ENCODE data around the gene ZNF527. TPM values are rescaled to one million over a fixed set of nuclear protein-coding genes. Genes with fewer than 3 reads are reported as not detected.

ZNF527 gene
- polyA plus RNA-seq, 2 of the 4 experiments (the other 2 are of a cell fraction): 4.1 to 8.2 TPM

DNA sequence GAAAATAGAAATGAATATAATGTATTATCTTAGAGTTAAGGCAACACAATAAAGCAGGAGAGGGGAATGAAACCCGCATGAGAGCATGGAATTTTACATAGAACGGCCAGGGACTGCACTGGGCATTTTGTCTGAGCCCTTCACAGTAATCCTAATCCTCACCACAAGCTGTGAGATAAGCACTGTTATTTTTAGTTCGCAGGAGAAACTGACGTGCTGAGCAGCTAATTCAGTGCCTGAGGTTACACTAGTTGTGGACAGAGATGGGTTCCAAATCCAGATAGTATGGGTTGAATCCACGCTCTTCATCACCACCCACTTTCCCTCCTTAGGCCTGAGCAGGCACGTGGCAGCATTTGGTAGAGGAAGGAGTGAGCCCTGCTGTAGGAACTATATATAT lies 24.8 kb upstream of the ZNF527 start:
- Histone ChIP-seq H3K27ac (no peak overlapping the region), H3K9me3 (peaks cover 65% of the 10 kb centered on the region), H3K4me2 (no peak overlapping the region), H3K4me1 (no peaks in the 10 kb centered on the region), H3K4me3 (no peak overlapping the region)
- no peak for DNase-seq (ENCODE audit: low read depth in 1 of 2, low spot score in 1 of 2)
- WGBS (ENCODE audit: missing lambda C conversion rate): 76% methylated on average over 6 of the region's 6 CpGs
- POLR2A ChIA-PET: no interaction called here
- CTCF ChIA-PET: interaction anchor here (1.6 kb wide), 1 partner anchor 16 kb away, joined by 4 read pairs; no protein-coding TSS in a partner anchor
- TF ChIP-seq PHF8 (IDR thresholded peaks at IDR 0.05; ENCODE audit: borderline replicate concordance, low read depth) (no peak), ZNF302 (CRISPR knock-in tag; IDR thresholded peaks at IDR 0.05) (no peak), RCOR1 (IDR thresholded peaks at IDR 0.05; ENCODE audit: low read depth, low read length) (no peak), RNF2 (IDR thresholded peaks at IDR 0.05; ENCODE audit: borderline replicate concordance, low read depth) (no peak), MAZ (IDR thresholded peaks at IDR 0.05; ENCODE audit: borderline replicate concordance, low read depth, low read length) (no peak), NR3C1 (IDR thresholded peaks at IDR 0.05) (no peak), KDM1A (IDR thresholded peaks at IDR 0.05; ENCODE audit: low read depth) (no peak), ZSCAN20 (CRISPR knock-in tag; IDR thresholded peaks at IDR 0.05) (no peak), FOSL2 (IDR thresholded peaks at IDR 0.05) (no peak), FOSL2 (CRISPR knock-in tag; IDR thresholded peaks at IDR 0.05) (no peak), EHMT2 (IDR thresholded peaks at IDR 0.05; ENCODE audit: low read depth) (no peak), BHLHE40 (IDR thresholded peaks at IDR 0.05; ENCODE audit: low read depth, low read length) (no peak), MAFK (IDR thresholded peaks at IDR 0.05; ENCODE audit: partially characterized antibody) (no peak), RAD21 (conservative IDR thresholded peaks at IDR 0.05 in 1 of 2, IDR thresholded peaks at IDR 0.05 in 1 of 2) (no peak)
- TF ChIP-seq, protein P1, sequence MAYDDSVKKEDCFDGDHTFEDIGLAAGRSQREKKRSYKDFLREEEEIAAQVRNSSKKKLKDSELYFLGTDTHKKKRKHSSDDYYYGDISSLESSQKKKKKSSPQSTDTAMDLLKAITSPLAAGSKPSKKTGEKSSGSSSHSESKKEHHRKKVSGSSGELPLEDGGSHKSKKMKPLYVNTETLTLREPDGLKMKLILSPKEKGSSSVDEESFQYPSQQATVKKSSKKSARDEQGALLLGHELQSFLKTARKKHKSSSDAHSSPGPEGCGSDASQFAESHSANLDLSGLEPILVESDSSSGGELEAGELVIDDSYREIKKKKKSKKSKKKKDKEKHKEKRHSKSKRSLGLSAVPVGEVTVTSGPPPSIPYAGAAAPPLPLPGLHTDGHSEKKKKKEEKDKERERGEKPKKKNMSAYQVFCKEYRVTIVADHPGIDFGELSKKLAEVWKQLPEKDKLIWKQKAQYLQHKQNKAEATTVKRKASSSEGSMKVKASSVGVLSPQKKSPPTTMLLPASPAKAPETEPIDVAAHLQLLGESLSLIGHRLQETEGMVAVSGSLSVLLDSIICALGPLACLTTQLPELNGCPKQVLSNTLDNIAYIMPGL (CRISPR knock-in tag; IDR thresholded peaks at IDR 0.05; ENCODE audit: borderline replicate concordance): no peak
- TF ChIP-seq, protein P2, sequence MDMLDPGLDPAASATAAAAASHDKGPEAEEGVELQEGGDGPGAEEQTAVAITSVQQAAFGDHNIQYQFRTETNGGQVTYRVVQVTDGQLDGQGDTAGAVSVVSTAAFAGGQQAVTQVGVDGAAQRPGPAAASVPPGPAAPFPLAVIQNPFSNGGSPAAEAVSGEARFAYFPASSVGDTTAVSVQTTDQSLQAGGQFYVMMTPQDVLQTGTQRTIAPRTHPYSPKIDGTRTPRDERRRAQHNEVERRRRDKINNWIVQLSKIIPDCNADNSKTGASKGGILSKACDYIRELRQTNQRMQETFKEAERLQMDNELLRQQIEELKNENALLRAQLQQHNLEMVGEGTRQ (IDR thresholded peaks at IDR 0.05): no peak
- TF ChIP-seq, protein P3, sequence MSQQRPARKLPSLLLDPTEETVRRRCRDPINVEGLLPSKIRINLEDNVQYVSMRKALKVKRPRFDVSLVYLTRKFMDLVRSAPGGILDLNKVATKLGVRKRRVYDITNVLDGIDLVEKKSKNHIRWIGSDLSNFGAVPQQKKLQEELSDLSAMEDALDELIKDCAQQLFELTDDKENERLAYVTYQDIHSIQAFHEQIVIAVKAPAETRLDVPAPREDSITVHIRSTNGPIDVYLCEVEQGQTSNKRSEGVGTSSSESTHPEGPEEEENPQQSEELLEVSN (IDR thresholded peaks at IDR 0.05; ENCODE audit: borderline replicate concordance, low read depth): no peak
- TF ChIP-seq, protein P4, sequence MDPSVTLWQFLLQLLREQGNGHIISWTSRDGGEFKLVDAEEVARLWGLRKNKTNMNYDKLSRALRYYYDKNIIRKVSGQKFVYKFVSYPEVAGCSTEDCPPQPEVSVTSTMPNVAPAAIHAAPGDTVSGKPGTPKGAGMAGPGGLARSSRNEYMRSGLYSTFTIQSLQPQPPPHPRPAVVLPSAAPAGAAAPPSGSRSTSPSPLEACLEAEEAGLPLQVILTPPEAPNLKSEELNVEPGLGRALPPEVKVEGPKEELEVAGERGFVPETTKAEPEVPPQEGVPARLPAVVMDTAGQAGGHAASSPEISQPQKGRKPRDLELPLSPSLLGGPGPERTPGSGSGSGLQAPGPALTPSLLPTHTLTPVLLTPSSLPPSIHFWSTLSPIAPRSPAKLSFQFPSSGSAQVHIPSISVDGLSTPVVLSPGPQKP (IDR thresholded peaks at IDR 0.05; ENCODE audit: low read depth, low read length): no peak
- TF ChIP-seq, protein P5, sequence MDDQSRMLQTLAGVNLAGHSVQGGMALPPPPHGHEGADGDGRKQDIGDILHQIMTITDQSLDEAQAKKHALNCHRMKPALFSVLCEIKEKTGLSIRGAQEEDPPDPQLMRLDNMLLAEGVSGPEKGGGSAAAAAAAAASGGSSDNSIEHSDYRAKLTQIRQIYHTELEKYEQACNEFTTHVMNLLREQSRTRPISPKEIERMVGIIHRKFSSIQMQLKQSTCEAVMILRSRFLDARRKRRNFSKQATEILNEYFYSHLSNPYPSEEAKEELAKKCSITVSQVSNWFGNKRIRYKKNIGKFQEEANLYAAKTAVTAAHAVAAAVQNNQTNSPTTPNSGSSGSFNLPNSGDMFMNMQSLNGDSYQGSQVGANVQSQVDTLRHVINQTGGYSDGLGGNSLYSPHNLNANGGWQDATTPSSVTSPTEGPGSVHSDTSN (IDR thresholded peaks at IDR 0.05): no peak
- ATAC-seq: no peak
- FAIRE-seq: no peak

DNA sequence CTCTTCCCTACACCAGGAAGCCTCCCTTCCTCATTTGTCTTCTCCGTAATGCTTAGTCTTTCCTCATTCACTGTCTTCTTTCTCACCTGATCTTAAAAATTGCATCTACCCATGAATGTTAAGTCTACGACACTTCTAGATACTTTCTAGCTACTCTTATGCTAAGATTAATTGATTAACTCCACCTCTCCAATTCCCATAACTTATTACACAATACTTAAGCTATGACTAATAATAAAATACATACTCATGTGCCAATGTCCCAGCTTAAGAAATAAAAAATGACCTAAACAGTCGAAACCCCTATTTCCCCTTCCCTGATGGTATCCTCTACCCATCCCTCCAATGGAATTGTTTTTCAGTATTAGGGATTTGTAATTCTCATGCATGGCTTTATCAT lies 22.8 kb upstream of the ZNF527 start:
- CTCF ChIA-PET: interaction anchor here (0.8 to 1.1 kb wide), 2 partner anchors 11 to 12 kb away, joined by 3 read pairs; no protein-coding TSS in a partner anchor
- ATAC-seq (no peak), FAIRE-seq (peak; percentile 92), DNase-seq (ENCODE audit: low read depth in 1 of 2, low spot score in 1 of 2) (no peak)
- Histone ChIP-seq H3K9me3 (peaks cover 60% of the 10 kb centered on the region), H3K4me2 (no peak overlapping the region), H3K4me1 (no peaks in the 10 kb centered on the region), H3K4me3 (no peak overlapping the region), H3K27ac (no peak overlapping the region)
- POLR2A ChIA-PET: no interaction called here
- WGBS (ENCODE audit: missing lambda C conversion rate): 91% methylated on average over 3 of the region's 3 CpGs
- TF ChIP-seq FOSB (CRISPR knock-in tag; IDR thresholded peaks at IDR 0.05): no peak
